IMR-90 (cell line): Measurements from ENCODE around the gene CETN1. TPM values are rescaled to one million over a fixed set of nuclear protein-coding genes. Genes with fewer than 3 reads are reported as not detected.

ENCODE experiments used
- ATAC-seq: fragments of 200-7000 bp; cut with Tn5 transposase; 2 replicates; pipeline ENCODE4 v1.9.1; 2020; ENCODE audit warnings: low read depth, mild to moderate bottlenecking, moderate library complexity
- BruUV-seq: library from RNA; stranded (reverse); fragments of 400-500 nt; replicated peaks from 2 replicates; lab custom pipeline; 2021; lab: Mats Ljungman, UMichigan
- CTCF ChIA-PET: fragments of 300-600 bp; formaldehyde crosslinking; extraction: SDS; loops from one replicate; lab custom pipeline; 2021; ENCODE audit warnings: antibody characterized with exemption; lab: Yijun Ruan, JAX
- POLR2A ChIA-PET: fragments of 300-600 bp; sonication (Branson Sonifier 250); formaldehyde crosslinking; loops from one replicate; lab custom pipeline; 2022; ENCODE audit warnings: antibody characterized with exemption; ENCODE audit not compliant: unreplicated experiment; lab: Charles Lee
- DNase-seq: peaks from one replicate; pipeline ENCODE4 v3.0.0; 2013
- H2AFZ ChIP-seq: replicated peaks from 2 replicates; pipeline ENCODE3; 2013; ENCODE audit warnings: low read length, mild to moderate bottlenecking; ENCODE audit not compliant: poor library complexity
- H2AK5ac ChIP-seq: 2 replicates; pipeline ENCODE4 v1.6.1; 2013; ENCODE audit warnings: low read depth, low read length, inconsistent platforms
- H2AK9ac ChIP-seq: replicated peaks from 2 replicates; pipeline ENCODE3; 2013; ENCODE audit warnings: mild to moderate bottlenecking, low read depth, low read length, moderate library complexity; ENCODE audit not compliant: poor library complexity
- H2BK120ac ChIP-seq: 2 replicates; pipeline ENCODE4 v1.6.1; 2013; ENCODE audit warnings: low read depth, low read length, inconsistent platforms
- H2BK15ac ChIP-seq: 3 replicates; pipeline ENCODE4 v1.6.1; 2013; ENCODE audit warnings: low read depth, low read length, inconsistent platforms
- H2BK20ac ChIP-seq: 2 replicates; pipeline ENCODE4 v1.6.1; 2013; ENCODE audit warnings: low read depth, mild to moderate bottlenecking, inconsistent platforms, low read length, moderate library complexity
- H2BK5ac ChIP-seq: 2 replicates; pipeline ENCODE4 v1.6.1; 2013; ENCODE audit warnings: mild to moderate bottlenecking, low read depth, low read length, inconsistent platforms; ENCODE audit not compliant: poor library complexity, severe bottlenecking
- H3K14ac ChIP-seq: replicated peaks from 2 replicates; pipeline ENCODE4 v1.6.1; 2013; ENCODE audit warnings: low read depth, low read length, inconsistent platforms
- H3K18ac ChIP-seq: 2 replicates; pipeline ENCODE4 v1.6.1; 2013; ENCODE audit warnings: low read depth, low read length, control low read depth
- H3K23ac ChIP-seq: 2 replicates; pipeline ENCODE4 v1.6.1; 2013; ENCODE audit warnings: low read depth, low read length, inconsistent platforms
- H3K27ac ChIP-seq: 2 replicates; pipeline ENCODE4 v1.5.1; 2013; ENCODE audit warnings: mild to moderate bottlenecking, control low read depth, low read length; ENCODE audit not compliant: insufficient read depth
- H3K27me3 ChIP-seq: 2 replicates; pipeline ENCODE4 v1.6.1; 2013; ENCODE audit warnings: low read length; ENCODE audit not compliant: control insufficient read depth, insufficient read depth
- H3K36me3 ChIP-seq: 2 replicates; pipeline ENCODE4 v1.6.1; 2013; ENCODE audit warnings: low read length, mixed read lengths; ENCODE audit not compliant: control insufficient read depth, insufficient read depth
- H3K4ac ChIP-seq: 2 replicates; pipeline ENCODE4 v1.6.1; 2013; ENCODE audit warnings: low read depth, low read length, inconsistent platforms
- H3K4me1 ChIP-seq: 2 replicates; pipeline ENCODE4 v1.6.1; 2013; ENCODE audit warnings: low read length, mixed read lengths; ENCODE audit not compliant: control insufficient read depth, insufficient read depth
- H3K4me2 ChIP-seq: 2 replicates; pipeline ENCODE4 v1.6.1; 2013; ENCODE audit warnings: low read depth, mild to moderate bottlenecking, control low read depth, low read length, moderate library complexity
- H3K4me3 ChIP-seq: 2 replicates; pipeline ENCODE4 v1.5.1; 2013; ENCODE audit warnings: low read depth, mild to moderate bottlenecking, control low read depth, low read length, moderate library complexity; ENCODE audit not compliant: insufficient read depth
- H3K56ac ChIP-seq: 2 replicates; pipeline ENCODE4 v1.6.1; 2013; ENCODE audit warnings: low read length, inconsistent platforms; ENCODE audit not compliant: insufficient read depth; ENCODE audit errors: extremely low read depth
- H3K79me1 ChIP-seq, 2 experiments: 2 replicates each; pipeline ENCODE4 v1.6.1; 2013; ENCODE audit warnings: low read length in 2 of 2, inconsistent platforms in 1 of 2, low read depth in 1 of 2
- H3K9ac ChIP-seq: 2 replicates; pipeline ENCODE4 v1.6.1; 2013; ENCODE audit warnings: low read depth, low read length, control low read depth
- H3K9me1 ChIP-seq: 2 replicates; pipeline ENCODE4 v1.6.1; 2013; ENCODE audit warnings: low read length, inconsistent platforms; ENCODE audit not compliant: insufficient read depth
- H3K9me3 ChIP-seq: 2 replicates; pipeline ENCODE4 v1.6.1; 2013; ENCODE audit warnings: low read length; ENCODE audit not compliant: control insufficient read depth, insufficient read depth
- H4K20me1 ChIP-seq: 2 replicates; pipeline ENCODE4 v1.6.1; 2013; ENCODE audit warnings: low read length, inconsistent platforms; ENCODE audit not compliant: insufficient read depth
- H4K5ac ChIP-seq: 2 replicates; pipeline ENCODE4 v1.6.1; 2013; ENCODE audit warnings: mild to moderate bottlenecking, low read depth, low read length, control low read depth
- H4K8ac ChIP-seq, 2 experiments: 2 replicates each; pipeline ENCODE4 v1.6.1; 2013; ENCODE audit warnings: low read depth in 2 of 2, low read length in 2 of 2, control low read depth in 1 of 2, inconsistent platforms in 1 of 2
- H4K91ac ChIP-seq: 2 replicates; pipeline ENCODE4 v1.6.1; 2013; ENCODE audit warnings: low read depth, low read length, inconsistent platforms; ENCODE audit not compliant: insufficient read depth
- BHLHE40 ChIP-seq: fragments of 150-350 bp; IDR thresholded peaks from 2 replicates; pipeline ENCODE4 v1.6.1; 2016; ENCODE audit warnings: mild to moderate bottlenecking, low read depth, low read length
- FOS ChIP-seq: fragments of 150-350 bp; IDR thresholded peaks from 2 replicates; pipeline ENCODE4 v1.6.1; 2016; ENCODE audit warnings: low read depth, low read length
- RCOR1 ChIP-seq: IDR thresholded peaks from 2 replicates; pipeline ENCODE4 v1.6.1; 2012; ENCODE audit warnings: mild to moderate bottlenecking, low read length, improper control_type of control experiment; ENCODE audit not compliant: insufficient replicate concordance
- SMC3 ChIP-seq: fragments of 150-350 bp; IDR thresholded peaks from 2 replicates; pipeline ENCODE4 v1.6.1; 2016; ENCODE audit warnings: low read depth, mild to moderate bottlenecking, antibody characterized with exemption, low read length, moderate library complexity
- WGBS, 2 experiments: methylation state at CpG; one replicate each; pipeline versions ENCODE4 v1.1.5 to v1.1.7; 2013; ENCODE audit warnings: missing lambda C conversion rate in 2 of 2; ENCODE audit not compliant: insufficient read length in 1 of 2; ENCODE audit errors: extremely low coverage in 2 of 2; 5-methylcytosine and 5-hydroxymethylcytosine counted together
- dilution Hi-C: fragments of 300-500 bp; cut with HindIII; formaldehyde crosslinking; loops from one replicate; pipeline ENCODE4 v1.14.3; 2018; ENCODE audit warnings: low sequenced_read_pairs; ENCODE audit not compliant: unreplicated experiment
- in situ Hi-C: fragments of 300-500 bp; cut with MboI; formaldehyde crosslinking; loops from 3 replicates; pipeline ENCODE4 v1.14.3; 2019; ENCODE audit warnings: low sequenced_read_pairs, inconsistent platforms, mixed read lengths
- intact Hi-C: fragments of 100-400 bp; cut with micrococcal nuclease; formaldehyde crosslinking; loops from 2 replicates; pipeline ENCODE4 v1.10.0; 2022
- polyA plus RNA-seq, 3 experiments: library from polyadenylated mRNA; depleted of rRNA; stranded (reverse); fragments of >200 nt; gene quantifications; 2 replicates each; pipeline ENCODE4 v1.2.3, GENCODE V29; 2012; ENCODE audit warnings: low replicate concordance in 1 of 3
- total RNA-seq: library from RNA; depleted of rRNA; stranded (reverse); fragments of >200 nt; gene quantifications from 2 replicates; pipeline ENCODE4 v1.2.3, GENCODE V29; 2012

CETN1 gene
- total and polyA plus RNA-seq, 2 of the 4 experiments (the other 2 are of a cell fraction): not detected

DNA sequence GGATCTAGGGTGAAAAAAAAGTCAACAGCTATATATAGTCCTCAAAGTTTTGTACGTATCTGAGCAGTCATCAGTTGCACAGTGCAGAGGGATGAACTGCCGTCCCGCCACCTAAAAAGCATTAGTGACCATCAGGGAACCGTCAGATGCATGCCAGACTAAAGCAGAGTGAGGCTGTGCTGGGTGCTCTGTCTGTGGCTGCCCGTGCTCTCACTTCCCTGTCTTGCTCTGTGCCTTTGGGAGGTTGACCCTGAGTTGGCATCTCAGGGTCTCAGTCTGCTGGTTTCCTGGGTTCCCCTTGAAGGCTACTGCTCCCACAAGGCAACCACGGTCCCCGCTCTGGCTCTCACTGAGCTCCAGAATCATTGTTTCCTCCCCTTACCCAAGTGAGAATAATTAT, 27.8 kb downstream of the CETN1 start:
- H3K18ac ChIP-seq: no peak overlapping the region
- no peak overlapping the region for H2AK9ac ChIP-seq
- no peak overlapping the region for H2BK20ac ChIP-seq
- H4K8ac ChIP-seq: no peak overlapping the region
- no peak overlapping the region for H2BK120ac ChIP-seq
- no peak overlapping the region for H4K91ac ChIP-seq
- in situ Hi-C loops (no loop called here), intact Hi-C loops (no loop called here), dilution Hi-C loops (no loop called here)
- no peak overlapping the region for H2BK15ac ChIP-seq
- no peak overlapping the region for H3K4me2 ChIP-seq
- no peak overlapping the region for H3K27ac ChIP-seq
- ChIA-PET CTCF (no interaction called here), POLR2A (no interaction called here)
- H2AFZ ChIP-seq: no peak overlapping the region
- H3K14ac ChIP-seq: no peak overlapping the region
- no peaks in the 10 kb centered on the region for H3K36me3 ChIP-seq
- no peaks in the 10 kb centered on the region for H4K20me1 ChIP-seq
- no peaks in the 10 kb centered on the region for H3K4me1 ChIP-seq
- no peak overlapping the region for H2BK5ac ChIP-seq
- DNase-seq: no peak
- no peaks in the 10 kb centered on the region for H3K9me1 ChIP-seq
- no TSS peak for BruUV-seq
- no peak overlapping the region for H2AK5ac ChIP-seq
- H3K56ac ChIP-seq: no peak overlapping the region
- no peak for ATAC-seq
- H3K4ac ChIP-seq: no peak overlapping the region
- no peak overlapping the region for H4K5ac ChIP-seq
- no peak overlapping the region for H3K4me3 ChIP-seq
- TF ChIP-seq SMC3 (no peak), RCOR1 (no peak), BHLHE40 (no peak), FOS (no peak)
- no peaks in the 10 kb centered on the region for H3K9me3 ChIP-seq
- peaks cover 37% of the 10 kb centered on the region for H3K27me3 ChIP-seq
- no peak overlapping the region for H3K23ac ChIP-seq
- H3K9ac ChIP-seq: no peak overlapping the region
- H3K79me1 ChIP-seq: no peaks in the 10 kb centered on the region
- 50% methylated on average over 2 of the region's 7 CpGs; no CpG with 5 or more reads in 1 of the 2 experiments for WGBS, 2 experiments
